SJSA1 (cell line): ENCODE measurements around the gene MASP1. TPM values are rescaled to one million over a fixed set of nuclear protein-coding genes. Genes with fewer than 3 reads are reported as not detected.
"Not testable (repeated sequence)": the region's sequence is repeated elsewhere in the genome, so short reads cannot be mapped to it uniquely, and the experiment has no call there.

Experiments
- DNase-seq, 2 experiments: peaks; one replicate each; pipeline ENCODE4 v3.0.0-alpha.2; 2015 to 2020; ENCODE audit warnings: low spot score in 2 of 2, low read depth in 1 of 2
- H3K27ac ChIP-seq: fragments of 250-450 bp; sonication (Bioruptor Pico); 2 replicates; pipeline ENCODE4 v1.5.1; 2020; ENCODE audit warnings: mild to moderate bottlenecking, moderate library complexity
- H3K27me3 ChIP-seq: fragments of 250-450 bp; sonication (Bioruptor Pico); replicated peaks from 2 replicates; pipeline ENCODE4 v1.5.1; 2020; ENCODE audit warnings: mild to moderate bottlenecking, moderate library complexity
- H3K36me3 ChIP-seq: fragments of 250-450 bp; sonication (Bioruptor Pico); 2 replicates; pipeline ENCODE4 v1.5.1; 2020; ENCODE audit warnings: mild to moderate bottlenecking
- H3K4me1 ChIP-seq: fragments of 250-450 bp; sonication (Bioruptor Pico); replicated peaks from 2 replicates; pipeline ENCODE4 v1.6.1; 2021; ENCODE audit warnings: mild to moderate bottlenecking
- H3K4me3 ChIP-seq: fragments of 250-450 bp; sonication (Bioruptor Pico); 2 replicates; pipeline ENCODE4 v1.5.1; 2020; ENCODE audit warnings: mild to moderate bottlenecking
- H3K9me3 ChIP-seq: fragments of 250-450 bp; sonication (Bioruptor Pico); replicated peaks from 2 replicates; pipeline ENCODE4 v1.5.1; 2020; ENCODE audit warnings: mild to moderate bottlenecking
- total RNA-seq: library from RNA; depleted of rRNA; stranded (reverse); fragments of >200 nt; shearing (Covaris generic); gene quantifications from 2 replicates; pipeline ENCODE4 v1.2.3, GENCODE V29; 2014

Gene MASP1
- total RNA-seq, 1 experiment from 2014 or later = 2.3 TPM

DNA sequence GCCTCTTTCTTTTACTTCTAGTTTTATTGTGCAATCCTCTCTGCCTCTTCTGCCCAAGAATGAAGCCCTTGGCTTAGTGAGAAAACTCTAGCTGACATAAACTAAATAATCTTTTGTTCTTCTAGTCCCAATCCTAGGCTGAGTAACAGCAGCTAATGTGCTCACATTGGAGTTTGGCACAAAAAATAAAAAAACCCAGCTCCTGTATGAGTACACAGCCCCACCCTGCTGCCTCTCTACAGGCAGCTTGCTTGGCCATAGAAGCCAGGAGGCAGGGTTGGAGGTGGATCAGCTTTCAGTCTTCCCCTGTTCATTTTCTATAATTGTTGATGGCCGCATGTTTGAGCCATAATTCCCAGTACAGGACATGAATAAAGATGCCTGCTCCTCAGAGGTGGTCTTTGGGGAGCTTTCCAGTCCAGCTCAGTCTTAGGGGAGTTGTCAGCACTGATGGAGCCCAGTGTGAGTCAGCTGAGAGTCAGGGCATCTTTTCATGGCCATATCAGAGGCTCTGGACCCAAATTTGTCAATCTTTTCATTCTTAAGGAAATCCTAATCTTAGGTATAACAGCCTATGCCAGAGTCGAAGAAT, 47.5 kb downstream of the MASP1 start:
- DNase-seq = no peak
- no peaks in the 10 kb centered on the region for H3K4me1 ChIP-seq
- H3K27me3 ChIP-seq = no peaks in the 10 kb centered on the region
- H3K36me3 ChIP-seq = no peaks in the 10 kb centered on the region
- H3K27ac ChIP-seq = no peak overlapping the region
- H3K9me3 ChIP-seq = no peaks in the 10 kb centered on the region
- H3K4me3 ChIP-seq = no peak overlapping the region

GRCh38 chr3:187242900-187243299, 48.6 kb downstream of the MASP1 start:
- Histone ChIP-seq H3K4me3 (no peak overlapping the region), H3K9me3 (no peaks in the 10 kb centered on the region), H3K27ac (no peak overlapping the region), H3K27me3 (no peaks in the 10 kb centered on the region), H3K4me1 (no peaks in the 10 kb centered on the region), H3K36me3 (no peaks in the 10 kb centered on the region)
- DNase-seq = no peak

GRCh38 chr3:187242435-187242834, 49.1 kb downstream of the MASP1 start:
- Histone ChIP-seq H3K36me3 (no peaks in the 10 kb centered on the region), H3K4me3 (no peak overlapping the region), H3K4me1 (no peaks in the 10 kb centered on the region), H3K27me3 (no peaks in the 10 kb centered on the region), H3K27ac (no peak overlapping the region), H3K9me3 (no peaks in the 10 kb centered on the region)
- no peak for DNase-seq

GRCh38 chr3:187238835-187239234, 52.7 kb downstream of the MASP1 start:
- H3K36me3 ChIP-seq, H3K27me3 ChIP-seq, DNase-seq, H3K4me3 ChIP-seq, H3K4me1 ChIP-seq, H3K9me3 ChIP-seq, H3K27ac ChIP-seq: not testable (repeated sequence)

DNA sequence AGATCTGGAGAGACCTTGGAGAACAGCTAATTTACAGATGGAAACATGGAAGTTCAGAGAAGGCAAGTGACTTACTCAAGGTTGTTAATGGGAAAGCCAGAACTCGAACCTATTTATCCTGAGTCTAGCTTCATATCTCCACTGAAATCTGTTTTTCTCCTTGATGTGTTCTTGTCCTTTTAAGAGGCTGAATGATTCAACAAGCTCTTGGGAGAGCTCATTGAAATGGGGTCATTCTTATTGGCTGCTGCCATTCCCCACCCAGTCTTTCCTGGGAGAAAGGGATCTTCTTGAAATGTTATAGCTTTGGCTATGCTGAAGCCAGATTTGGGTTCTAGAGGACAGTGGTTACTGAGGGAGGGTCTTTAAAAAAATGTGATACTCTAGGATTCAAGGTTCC, 53.3 kb downstream of the MASP1 start:
- Histone ChIP-seq H3K27me3 (no peaks in the 10 kb centered on the region), H3K4me3 (no peak overlapping the region), H3K27ac (no peak overlapping the region), H3K9me3 (no peaks in the 10 kb centered on the region), H3K36me3 (no peaks in the 10 kb centered on the region), H3K4me1 (no peaks in the 10 kb centered on the region)
- no peak for DNase-seq

DNA sequence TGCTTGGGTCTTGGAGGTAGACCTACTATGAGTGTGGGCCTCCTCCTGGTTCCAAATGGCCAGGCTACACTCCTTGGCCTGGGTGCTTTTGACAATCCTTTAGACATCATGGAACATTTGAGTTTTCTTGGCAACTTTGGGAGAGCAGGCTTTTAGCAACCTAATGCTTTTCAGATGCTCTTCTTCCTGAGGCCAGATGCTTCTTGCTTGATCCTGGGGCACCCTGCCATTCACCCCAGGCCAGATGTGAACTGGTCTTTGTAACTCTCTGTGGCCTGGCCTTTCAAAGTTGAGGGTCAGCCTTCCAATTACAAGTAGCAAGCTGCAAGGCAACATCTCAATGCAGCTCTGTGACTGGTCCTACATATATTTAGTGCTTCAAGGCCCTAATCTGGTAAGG, 53.8 kb downstream of the MASP1 start:
- H3K4me3 ChIP-seq = no peak overlapping the region
- H3K27me3 ChIP-seq = no peaks in the 10 kb centered on the region
- DNase-seq = no peak
- H3K36me3 ChIP-seq = no peaks in the 10 kb centered on the region
- H3K27ac ChIP-seq = no peak overlapping the region
- no peaks in the 10 kb centered on the region for H3K4me1 ChIP-seq
- H3K9me3 ChIP-seq = no peaks in the 10 kb centered on the region

DNA sequence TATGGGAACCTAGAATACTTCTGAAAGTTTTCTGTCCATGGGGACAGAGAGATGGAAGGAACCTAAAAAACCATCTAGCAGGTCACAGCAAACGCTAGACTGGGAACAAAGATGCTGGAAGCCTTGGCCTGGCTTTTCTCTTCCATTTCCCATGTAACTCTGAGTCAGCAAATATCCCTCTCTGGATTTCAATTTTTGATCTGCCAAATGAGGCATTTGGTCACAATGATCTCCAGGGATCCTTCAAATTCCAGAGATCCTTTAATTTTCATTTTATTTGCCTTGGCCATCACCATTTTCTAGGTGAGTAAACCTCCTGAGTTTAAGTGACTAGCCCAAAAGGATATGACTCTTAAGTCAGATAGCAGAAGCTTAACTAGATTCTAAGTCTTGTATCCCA, 54.6 kb downstream of the MASP1 start:
- no peak overlapping the region for H3K4me3 ChIP-seq
- no peak overlapping the region for H3K27ac ChIP-seq
- H3K9me3 ChIP-seq = no peaks in the 10 kb centered on the region
- no peaks in the 10 kb centered on the region for H3K4me1 ChIP-seq
- DNase-seq = no peak
- no peaks in the 10 kb centered on the region for H3K27me3 ChIP-seq
- H3K36me3 ChIP-seq = no peaks in the 10 kb centered on the region

DNA sequence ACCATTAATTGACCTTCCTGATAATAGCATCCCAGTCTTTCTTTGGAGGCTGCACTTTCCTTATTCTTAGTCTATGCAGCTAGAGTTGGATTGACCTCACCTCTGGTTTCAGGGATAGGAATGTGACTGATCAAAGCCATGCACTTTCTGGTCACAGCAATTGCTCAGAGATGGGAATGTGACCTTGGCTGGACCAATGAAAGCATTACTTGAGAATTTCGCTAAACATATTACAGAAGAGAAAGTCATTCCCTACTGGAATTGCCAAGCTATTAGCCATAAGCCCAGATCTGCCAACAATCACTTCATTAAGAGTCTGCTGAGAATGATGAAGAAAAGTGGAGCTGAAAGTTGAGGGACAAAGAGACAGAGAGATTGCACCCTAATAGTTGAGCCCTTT, 61.5 kb downstream of the MASP1 start:
- no peak overlapping the region for H3K4me3 ChIP-seq
- H3K4me1 ChIP-seq = peaks cover 16% of the 10 kb centered on the region
- no peak for DNase-seq
- no peaks in the 10 kb centered on the region for H3K36me3 ChIP-seq
- H3K27ac ChIP-seq = no peak overlapping the region
- peaks cover 2% of the 10 kb centered on the region; the same call in 1 of the 2 replicates for H3K9me3 ChIP-seq
- H3K27me3 ChIP-seq = no peaks in the 10 kb centered on the region

DNA sequence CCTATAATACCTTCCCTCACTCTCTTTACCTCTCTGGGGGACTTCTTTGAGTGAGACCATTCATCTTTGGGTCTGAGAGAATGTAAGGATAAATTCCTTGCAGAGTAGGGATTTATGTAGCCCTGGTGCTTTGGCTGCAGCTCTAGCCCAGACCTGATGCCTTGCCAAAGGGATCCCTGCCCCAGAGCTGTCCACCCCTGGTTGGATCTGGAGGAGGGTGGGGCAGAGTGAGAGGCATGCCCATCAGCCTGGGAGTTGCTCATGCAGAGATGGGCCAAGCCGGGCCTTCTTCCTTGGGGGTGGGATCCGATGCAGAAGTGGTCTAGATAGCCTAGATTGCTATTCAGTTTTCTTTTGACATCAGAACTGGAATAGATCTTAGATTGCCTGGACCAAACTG, 62.8 kb downstream of the MASP1 start:
- no peak overlapping the region for H3K27ac ChIP-seq
- no peak for DNase-seq
- no peaks in the 10 kb centered on the region for H3K36me3 ChIP-seq
- H3K9me3 ChIP-seq = peaks cover 2% of the 10 kb centered on the region; the same call in 1 of the 2 replicates
- no peak overlapping the region for H3K4me3 ChIP-seq
- H3K4me1 ChIP-seq = peaks cover 16% of the 10 kb centered on the region
- H3K27me3 ChIP-seq = no peaks in the 10 kb centered on the region

GRCh38 chr3:187227658-187228258, 63.8 kb downstream of the MASP1 start:
- Histone ChIP-seq H3K27me3 (no peaks in the 10 kb centered on the region), H3K4me3 (no peak overlapping the region), H3K27ac (no peak overlapping the region; the same call in 1 of the 2 replicates), H3K36me3 (no peaks in the 10 kb centered on the region), H3K9me3 (peaks cover 2% of the 10 kb centered on the region; the same call in 1 of the 2 replicates), H3K4me1 (peaks cover 16% of the 10 kb centered on the region)
- peak; percentile 52 to 58 for DNase-seq

- no peak overlapping the region for H3K4me3 ChIP-seq
- DNase-seq = no peak
Observed at GRCh38 chr3:187223799-187224198, 67.7 kb downstream of the MASP1 start.

GRCh38 chr3:187222801-187223200, 68.7 kb downstream of the MASP1 start:
- H3K36me3 ChIP-seq = no peaks in the 10 kb centered on the region
- H3K27me3 ChIP-seq = no peaks in the 10 kb centered on the region
- peaks cover 8% of the 10 kb centered on the region for H3K4me1 ChIP-seq
- no peak for DNase-seq
- H3K4me3 ChIP-seq = no peak overlapping the region
- no peak overlapping the region for H3K27ac ChIP-seq
- no peaks in the 10 kb centered on the region for H3K9me3 ChIP-seq

More at GRCh38 chr3:187223799-187224198, 67.7 kb downstream of the MASP1 start:
- 0 out of 2 replicates have a peak, but pooled peaks cover 2% of the 10 kb centered on the region for H3K9me3 ChIP-seq
- peaks cover 16% of the 10 kb centered on the region for H3K4me1 ChIP-seq
- no peaks in the 10 kb centered on the region for H3K27me3 ChIP-seq
- H3K27ac ChIP-seq = no peak overlapping the region
- H3K36me3 ChIP-seq = no peaks in the 10 kb centered on the region

GRCh38 chr3:187215460-187215859, 76.1 kb downstream of the MASP1 start:
- DNase-seq = no peak

GRCh38 chr3:187213616-187214015, 77.9 kb downstream of the MASP1 start:
- no peak for DNase-seq
- Histone ChIP-seq H3K4me3 (no peak overlapping the region), H3K9me3 (no peaks in the 10 kb centered on the region), H3K36me3 (no peaks in the 10 kb centered on the region), H3K27ac (peak overlapping the region; percentile 70; the same call in 1 of the 2 replicates), H3K4me1 (peaks cover 55% of the 10 kb centered on the region), H3K27me3 (no peaks in the 10 kb centered on the region)

More at GRCh38 chr3:187215460-187215859, 76.1 kb downstream of the MASP1 start:
- Histone ChIP-seq H3K4me1 (peaks cover 36% of the 10 kb centered on the region), H3K36me3 (no peaks in the 10 kb centered on the region), H3K9me3 (no peaks in the 10 kb centered on the region), H3K27me3 (no peaks in the 10 kb centered on the region), H3K27ac (no peak overlapping the region), H3K4me3 (no peak overlapping the region)
